GM21737 (cell line): Measurements from ENCODE around the gene MCAT.
A peak's percentile ranks its signal among the peaks of the same experiment; 100 is the strongest.

Experiments
- ATAC-seq: cut with Tn5 transposase; IDR thresholded peaks from one replicate; pipeline ENCODE4 v1.9.1; 2021; ENCODE audit warnings: mild to moderate bottlenecking, moderate library complexity; ENCODE audit not compliant: unreplicated experiment

The MCAT gene

GRCh38 chr22:43094551-43094950, 48.6 kb downstream of the MCAT start:
- ATAC-seq: no peak

GRCh38 chr22:43094085-43094484, 49.1 kb downstream of the MCAT start:
- no peak for ATAC-seq

DNA sequence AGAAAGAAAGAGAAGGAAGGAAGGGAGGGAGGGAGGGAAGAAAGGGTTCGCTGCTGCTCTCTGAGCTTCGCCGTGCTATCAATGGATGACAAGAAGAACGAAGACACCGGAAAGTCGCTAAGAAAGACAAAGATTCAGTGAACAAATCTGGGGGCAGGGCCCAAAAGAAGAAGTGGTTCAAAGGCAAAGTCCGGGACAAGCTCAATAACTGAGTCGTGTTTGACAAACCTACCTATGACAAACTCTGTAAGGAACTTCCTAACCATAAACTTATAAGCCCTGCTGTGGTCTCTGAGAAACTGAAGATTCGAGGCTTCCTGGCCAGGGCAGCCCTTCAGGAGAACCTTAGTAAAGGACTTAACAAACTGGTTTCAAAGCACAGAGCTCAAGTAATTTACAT, 51.1 kb downstream of the MCAT start:
- ATAC-seq: no peak

DNA sequence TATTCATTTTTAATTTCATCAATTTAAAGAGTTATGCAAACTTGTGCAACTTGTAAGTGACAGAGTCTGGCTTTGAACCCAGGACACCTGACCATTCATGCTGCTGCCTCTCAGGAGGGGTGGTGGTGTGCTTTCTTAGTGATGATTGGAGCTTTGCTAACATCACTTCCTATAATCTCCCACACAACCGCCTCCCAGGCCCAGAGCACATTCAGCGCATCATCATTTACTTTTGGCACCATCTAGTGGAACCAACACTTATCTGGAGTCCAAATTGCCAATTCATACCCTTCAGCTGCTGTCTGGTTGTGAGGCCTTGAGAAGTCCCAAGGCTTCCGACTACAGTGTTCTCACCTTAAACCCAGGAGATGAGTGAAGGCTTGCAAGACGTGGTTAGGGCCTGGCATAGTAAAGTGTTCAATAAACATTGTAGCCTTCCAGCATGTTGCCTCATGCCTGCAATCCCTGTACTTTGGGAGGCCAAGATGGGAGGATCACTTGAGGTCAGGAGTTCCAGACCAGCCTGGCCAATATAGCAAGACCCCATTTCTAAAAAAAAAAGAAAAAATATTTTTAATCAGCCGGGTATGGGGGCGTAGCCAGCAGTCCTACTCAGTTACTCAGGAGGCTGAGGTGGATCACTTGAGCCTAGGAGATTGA, 52.9 kb downstream of the MCAT start:
- ATAC-seq: no peak

- ATAC-seq: peak; percentile 75
Observed at GRCh38 chr22:43088984-43089717, 54.0 kb downstream of the MCAT start, which contains the start of gene TTLL1. Gene TTLL1 (minus strand): TSS chr22:43089391. CDS start chr22:43075586, 13,805 bp downstream.

DNA sequence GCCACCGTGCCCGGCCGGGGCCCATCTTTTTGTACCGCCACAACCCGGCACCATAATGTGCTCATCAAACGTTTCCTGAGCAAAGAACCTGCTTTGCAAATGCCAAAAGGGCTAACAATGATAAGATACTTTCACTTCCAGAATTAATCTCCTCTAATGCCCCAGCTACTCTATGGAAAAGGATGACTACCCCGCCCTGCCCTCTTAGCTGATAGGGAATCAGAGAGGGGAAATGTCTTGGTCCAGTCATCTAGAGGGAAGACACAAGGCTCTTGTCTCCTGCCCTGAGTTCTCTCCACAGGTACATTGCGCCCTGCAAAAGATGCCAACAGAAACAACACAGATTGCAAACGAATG, 54.6 kb downstream of the MCAT start:
- peak; percentile 8 for ATAC-seq

DNA sequence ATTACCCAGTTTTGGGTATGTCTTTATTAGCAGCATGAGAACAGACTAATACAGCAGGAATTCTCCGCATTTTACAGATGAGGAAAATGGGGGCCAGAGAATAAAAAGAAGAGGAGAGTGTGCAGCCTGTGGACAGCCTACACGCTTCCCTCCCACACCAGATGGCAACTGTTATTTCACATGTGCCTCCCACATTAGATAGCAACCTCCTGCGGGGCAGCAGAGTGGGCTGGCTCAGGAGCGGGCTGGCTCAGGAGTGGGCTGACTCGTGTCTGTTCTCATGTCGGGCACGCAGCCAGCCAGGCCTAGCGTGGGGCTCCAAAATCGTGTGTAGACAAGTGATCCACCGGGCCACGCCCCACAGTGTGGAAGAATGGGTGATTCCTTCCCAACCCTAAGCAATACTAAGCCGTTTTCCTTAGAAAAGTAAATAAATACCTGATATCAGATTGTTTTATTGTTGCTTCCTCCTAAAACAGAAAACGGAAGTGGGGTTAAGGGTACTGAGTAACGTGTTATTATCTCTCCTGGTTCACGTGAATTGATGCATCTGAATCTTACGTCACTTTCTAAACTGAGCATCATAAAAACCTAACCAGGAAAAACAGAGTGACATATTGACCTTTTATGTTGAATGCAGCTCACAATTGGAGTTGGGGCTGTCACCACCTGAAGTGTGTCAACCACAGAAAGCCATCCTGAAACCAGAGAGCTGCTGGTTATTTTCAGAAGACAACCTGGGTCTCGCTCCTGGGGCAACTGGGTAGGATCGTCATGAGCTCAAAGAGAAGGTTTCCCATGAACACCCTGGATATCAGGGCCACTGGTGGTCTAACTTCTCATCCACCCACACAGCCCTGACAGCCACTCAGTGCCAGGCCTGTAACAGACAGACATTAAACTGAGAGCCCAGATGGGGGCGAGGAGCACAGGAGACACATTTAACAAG, 57.3 kb downstream of the MCAT start:
- no peak for ATAC-seq
